RKO (cell line): ENCODE results near the gene MAPRE2.

Source experiments
- DNase-seq: peaks from one replicate; pipeline ENCODE4 v3.0.0-alpha.2; 2016; ENCODE audit warnings: low spot score

Gene MAPRE2

DNA sequence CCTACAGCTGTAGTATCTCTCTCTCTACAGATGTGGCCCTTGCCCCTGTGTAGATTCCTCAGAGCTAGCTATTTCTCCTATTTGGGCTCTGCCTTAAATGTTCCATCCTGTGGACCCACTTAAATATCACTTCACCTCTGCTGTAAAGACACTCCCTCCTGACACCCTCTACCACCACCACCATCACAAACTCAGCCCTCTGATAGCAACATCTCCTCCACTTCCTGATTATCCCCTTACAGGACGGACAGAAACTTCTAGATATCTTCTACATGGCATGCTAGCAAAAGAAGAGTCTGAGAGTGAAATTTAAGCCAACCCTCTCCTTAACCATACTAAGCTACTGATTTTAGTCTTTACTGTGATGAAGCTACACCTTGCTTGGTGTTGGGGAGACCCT is 3.2 kb upstream of the MAPRE2 start:
- DNase-seq, result no peak

DNA sequence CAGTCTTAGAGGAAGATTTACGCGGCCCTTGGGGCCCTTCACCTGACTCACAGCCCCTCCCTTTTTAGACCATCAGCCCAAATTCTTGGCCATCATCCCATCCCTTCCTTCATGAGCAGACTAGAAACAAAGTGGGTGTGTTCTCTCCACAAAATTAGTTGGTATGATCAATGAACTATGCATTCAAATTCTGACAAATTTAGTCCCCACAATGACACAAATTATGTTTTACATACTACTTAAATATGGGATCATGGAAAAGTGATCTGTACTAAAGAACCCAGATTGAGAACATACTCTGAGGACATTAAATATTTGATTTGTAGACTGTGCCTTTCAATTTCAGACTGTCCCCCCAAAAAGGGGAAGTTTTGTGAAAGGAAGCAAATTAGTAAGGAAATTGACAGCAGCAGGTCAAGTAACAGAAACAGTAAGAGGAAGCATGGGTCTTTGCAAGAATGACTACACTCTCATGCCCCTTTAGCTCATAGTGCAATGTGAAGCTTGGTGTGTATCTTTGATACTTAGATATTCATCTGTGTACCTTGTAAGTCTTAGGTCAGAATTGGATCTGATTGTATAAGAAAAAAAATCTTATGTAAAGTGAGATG is 2.2 kb upstream of the MAPRE2 start:
- no peak for DNase-seq

DNA sequence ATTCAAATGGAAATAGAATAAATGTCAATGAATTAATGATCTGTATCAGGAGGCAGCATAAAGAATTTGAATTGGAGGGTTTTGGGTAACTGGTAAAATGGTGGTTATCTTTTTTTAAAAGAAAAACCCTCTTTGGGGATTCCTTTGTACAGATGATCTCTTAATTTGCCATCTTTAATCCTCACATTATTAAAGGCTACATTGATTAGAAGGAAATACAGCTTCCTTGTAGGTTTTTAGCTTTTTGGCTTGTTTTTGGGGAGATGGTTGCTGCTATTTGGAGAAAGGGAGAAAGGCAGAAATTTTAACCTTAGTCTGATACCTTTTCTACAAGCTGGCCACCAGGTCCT is 600 bp upstream of the MAPRE2 start:
- no peak for DNase-seq

- peak; percentile 44 for DNase-seq
Measured at GRCh38 chr18:35041815-35042387, 688 bp downstream of the MAPRE2 start.

- DNase-seq, result peak; percentile 65
Measured at GRCh38 chr18:35042389-35043071, 1.3 kb downstream of the MAPRE2 start.

- no peak for DNase-seq
Measured at GRCh38 chr18:35043207-35043606, 2.0 kb downstream of the MAPRE2 start.

GRCh38 chr18:35045121-35045520 is 3.9 kb downstream of the MAPRE2 start:
- no peak for DNase-seq

- DNase-seq, result no peak
Measured at GRCh38 chr18:35045806-35046205, 4.6 kb downstream of the MAPRE2 start.

- no peak for DNase-seq
Measured at GRCh38 chr18:35047697-35048292, 6.6 kb downstream of the MAPRE2 start.

GRCh38 chr18:35049111-35050027 is 8.2 kb downstream of the MAPRE2 start:
- DNase-seq, result no peak

DNA sequence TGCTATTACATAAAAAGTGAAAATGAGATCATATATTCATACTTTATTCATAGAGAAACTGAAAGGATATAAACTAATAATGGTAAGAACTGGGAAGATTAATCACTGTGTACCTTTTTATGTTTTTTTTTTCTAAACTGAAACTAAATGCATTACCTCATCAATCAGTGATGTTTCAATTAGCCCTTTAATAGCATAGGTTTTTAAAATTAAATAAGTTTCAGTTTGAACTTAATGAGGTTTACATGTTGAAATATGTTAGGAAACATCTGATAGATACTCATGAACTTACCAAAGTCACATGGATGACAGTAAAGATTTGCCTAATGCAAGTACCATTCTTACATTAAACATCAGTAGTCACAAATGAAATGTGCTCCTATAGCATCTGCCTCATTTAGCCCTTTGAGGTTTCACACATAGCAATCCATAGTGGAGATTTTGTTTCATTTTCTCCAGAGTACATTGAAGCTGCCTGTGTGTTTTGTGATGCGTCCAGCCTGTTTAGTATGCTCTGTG is 8.9 kb downstream of the MAPRE2 start:
- DNase-seq, result no peak

GRCh38 chr18:35050705-35051195 is 9.5 kb downstream of the MAPRE2 start:
- DNase-seq, result no peak

- no peak for DNase-seq
Measured at GRCh38 chr18:35051641-35052377, 10.6 kb downstream of the MAPRE2 start.

GRCh38 chr18:35054401-35054800 is 13.2 kb downstream of the MAPRE2 start:
- no peak for DNase-seq

- no peak for DNase-seq
Measured at GRCh38 chr18:35055105-35055504, 13.9 kb downstream of the MAPRE2 start.

DNA sequence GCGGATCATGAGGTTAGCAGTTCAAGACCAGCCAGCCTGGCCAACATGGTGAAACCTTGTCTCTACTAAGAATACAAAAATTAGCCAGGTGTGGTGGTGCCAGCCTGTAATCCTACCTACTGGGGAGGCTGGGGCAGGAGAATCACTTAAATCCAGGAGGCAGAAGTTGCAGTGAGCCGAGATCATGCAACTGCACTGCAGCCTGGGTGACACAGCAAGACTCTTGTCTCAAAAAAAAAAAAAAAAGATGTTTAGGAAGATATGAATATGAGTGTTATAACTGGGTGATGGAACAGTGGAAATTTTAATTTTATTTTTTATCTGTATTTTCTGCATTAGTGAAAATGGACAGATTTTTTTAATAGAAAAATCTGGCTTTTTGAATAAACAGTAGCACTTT is 14.5 kb downstream of the MAPRE2 start:
- no peak for DNase-seq

DNA sequence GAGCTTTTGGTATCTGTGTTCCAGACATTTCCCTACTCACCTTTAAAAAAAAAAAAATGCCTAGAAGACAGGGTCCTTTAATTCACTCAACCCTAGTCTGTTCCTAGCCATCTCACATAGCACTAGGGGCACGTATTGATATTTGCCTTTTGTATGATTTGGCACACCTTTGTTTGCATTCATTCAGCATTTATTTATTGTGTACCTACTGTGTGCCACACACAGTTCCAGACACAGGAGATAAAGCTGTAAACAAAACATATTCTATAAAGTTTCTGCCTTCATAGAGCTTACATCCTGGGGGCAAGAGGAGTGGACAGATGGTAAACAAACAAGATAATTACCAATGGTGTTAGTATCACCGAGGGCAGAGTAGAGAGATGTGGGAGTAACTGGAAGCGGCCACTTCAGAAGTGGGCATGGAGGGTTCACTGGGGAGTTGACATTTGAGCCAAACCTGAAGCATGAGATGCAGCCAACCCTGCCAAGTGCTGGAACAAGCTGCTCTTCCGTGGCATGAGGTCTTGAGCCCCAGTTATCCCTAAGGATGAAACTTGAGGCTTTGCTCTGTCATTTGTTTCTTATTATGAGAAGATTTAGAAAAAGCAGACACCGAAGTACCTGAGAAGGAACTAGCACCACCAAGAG is 18.2 kb downstream of the MAPRE2 start:
- DNase-seq, result no peak

DNA sequence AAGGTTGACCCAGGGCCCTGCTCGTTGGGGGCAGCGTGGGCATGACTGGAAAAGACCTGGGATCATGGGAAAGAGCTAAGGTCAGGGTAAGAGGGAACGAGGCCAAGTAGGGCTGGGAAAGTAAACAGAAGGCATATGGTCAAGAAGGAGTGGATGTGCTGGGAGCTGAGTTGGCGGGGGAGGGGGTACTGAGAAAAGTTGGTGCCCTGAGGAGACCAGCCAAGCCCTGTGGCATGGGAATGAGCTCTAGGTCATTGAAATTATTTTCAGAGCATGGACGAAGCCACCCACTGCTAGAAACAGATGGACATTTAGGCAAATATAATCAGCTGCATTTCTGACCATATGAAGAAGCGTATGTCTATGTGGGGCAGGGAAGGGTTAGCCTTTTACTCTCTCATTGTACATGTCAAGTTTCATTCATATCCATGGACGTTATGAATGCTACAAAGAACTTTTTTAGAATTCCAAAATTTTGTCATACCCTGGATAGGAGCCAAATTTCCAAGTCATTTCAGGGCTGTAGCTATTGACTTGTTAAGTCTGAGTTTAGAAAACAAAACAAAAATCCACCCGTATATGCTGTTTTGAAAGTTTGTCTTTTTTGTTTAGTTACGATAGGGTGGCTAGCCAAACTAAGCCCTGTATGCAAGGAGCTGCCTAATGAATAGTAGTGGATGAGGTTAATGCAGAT is 19.1 kb downstream of the MAPRE2 start:
- DNase-seq, result no peak

DNA sequence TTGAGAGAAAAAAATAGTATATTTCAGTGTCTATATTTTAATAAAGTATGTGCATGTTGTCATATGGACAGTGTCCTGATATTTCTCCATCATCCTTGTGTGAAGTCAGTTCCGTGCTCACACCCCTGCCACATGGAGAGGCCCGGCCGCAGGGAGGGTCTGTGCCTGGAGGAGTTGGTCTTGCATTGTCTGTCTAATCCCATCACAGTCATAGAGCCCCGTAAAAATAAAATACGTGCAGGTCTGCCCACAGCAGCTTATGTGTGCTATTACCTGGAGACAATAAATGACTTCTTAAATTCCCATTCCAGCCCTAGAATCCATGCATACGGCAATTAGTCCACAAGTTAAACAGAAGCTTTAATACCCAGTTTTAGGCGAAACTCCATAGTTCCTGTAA is 20.1 kb downstream of the MAPRE2 start:
- DNase-seq, result no peak

- DNase-seq, result no peak
Measured at GRCh38 chr18:35061804-35062203, 20.6 kb downstream of the MAPRE2 start.
